ENCODE measurements around the gene FGGY.
"Not testable (repeated sequence)": the region's sequence is repeated elsewhere in the genome, so short reads cannot be mapped to it uniquely, and the experiment has no call there.

Gene FGGY

DNA sequence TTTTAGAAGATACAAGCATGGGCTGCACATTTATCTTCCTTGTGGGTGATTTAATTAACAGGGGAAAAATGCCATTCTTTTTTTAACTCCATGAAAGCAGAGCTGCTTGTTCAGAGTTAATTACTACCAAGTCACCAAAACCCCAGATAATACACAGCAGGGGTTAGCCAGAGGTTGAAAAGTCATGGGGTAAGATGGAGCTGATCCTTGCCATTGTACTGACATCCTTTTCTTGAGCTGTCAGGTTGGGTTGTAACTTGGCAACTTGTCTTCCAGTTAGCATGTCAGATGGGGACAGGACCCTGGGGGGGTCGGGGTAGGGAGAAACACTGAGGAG is 260.6 kb downstream of the FGGY start:
- DNase-seq: no peak

DNA sequence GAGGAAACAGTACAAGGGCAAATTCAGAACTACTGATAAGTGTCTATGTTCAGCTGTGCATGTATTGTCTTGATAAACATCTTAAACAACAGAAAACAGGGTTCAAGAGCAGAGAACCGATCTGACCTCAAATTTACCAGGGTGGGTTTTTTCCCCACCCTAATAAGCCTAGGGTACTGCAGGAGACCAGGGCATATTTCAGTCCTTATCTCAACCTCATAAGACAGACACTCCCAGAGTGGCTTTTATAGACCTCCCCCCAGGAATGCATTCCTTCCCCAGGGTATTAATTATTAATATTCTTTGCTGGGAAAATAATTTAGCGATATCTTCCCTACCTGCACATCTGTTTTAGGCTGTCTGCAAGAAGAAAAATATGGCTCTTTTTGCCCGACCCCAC is 261.7 kb downstream of the FGGY start:
- DNase-seq: not testable (repeated sequence)

DNA sequence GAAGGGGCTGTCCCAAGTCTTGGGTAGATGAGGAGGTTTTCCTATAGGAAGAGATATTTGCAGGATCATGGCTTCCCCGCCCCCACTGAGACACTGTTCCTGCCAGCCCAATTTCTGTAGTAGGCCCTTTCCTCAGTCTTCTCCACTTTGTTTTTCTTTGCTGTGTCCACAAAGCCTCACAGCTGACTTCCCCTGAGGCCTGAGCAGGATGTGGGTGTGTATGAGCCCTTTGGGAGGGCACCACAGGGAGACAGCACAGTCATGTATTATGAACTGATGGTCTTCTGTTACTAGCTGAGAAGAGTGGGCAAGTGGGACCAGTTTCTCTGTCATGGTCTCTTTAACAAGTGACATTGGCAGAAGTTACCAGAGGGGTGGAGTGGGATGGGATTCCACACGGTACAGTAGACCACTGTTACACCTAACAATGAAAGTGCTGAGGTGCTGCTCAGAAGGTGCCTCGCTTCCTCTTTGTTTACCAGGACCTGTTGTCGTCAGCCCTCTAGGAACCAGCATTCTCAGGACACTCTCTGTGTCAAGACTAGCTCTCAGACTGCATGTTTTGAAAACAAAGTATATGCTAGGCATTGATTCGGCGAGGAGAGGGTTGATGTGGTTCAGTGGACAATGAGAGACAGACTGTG is 264.0 kb downstream of the FGGY start:
- no peak for DNase-seq

DNA sequence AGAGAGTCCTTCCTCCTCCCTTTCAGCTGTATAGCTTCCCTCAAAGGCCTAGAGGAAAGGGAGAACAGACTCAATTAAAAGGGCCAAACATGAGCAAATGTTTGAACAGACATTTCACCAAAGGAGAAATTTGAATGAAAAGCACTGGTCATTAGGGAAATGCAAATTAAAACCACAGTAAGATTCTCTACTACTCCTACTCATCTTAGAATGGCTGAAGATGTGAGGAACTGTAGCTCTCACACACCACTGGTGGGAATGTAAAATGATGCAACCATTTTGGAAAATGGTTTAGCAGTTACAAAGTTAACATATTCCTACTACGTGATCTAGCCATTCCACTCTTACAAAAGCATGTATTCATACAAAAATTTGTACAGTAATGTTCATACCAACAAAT is 264.9 kb downstream of the FGGY start:
- no peak for DNase-seq

DNA sequence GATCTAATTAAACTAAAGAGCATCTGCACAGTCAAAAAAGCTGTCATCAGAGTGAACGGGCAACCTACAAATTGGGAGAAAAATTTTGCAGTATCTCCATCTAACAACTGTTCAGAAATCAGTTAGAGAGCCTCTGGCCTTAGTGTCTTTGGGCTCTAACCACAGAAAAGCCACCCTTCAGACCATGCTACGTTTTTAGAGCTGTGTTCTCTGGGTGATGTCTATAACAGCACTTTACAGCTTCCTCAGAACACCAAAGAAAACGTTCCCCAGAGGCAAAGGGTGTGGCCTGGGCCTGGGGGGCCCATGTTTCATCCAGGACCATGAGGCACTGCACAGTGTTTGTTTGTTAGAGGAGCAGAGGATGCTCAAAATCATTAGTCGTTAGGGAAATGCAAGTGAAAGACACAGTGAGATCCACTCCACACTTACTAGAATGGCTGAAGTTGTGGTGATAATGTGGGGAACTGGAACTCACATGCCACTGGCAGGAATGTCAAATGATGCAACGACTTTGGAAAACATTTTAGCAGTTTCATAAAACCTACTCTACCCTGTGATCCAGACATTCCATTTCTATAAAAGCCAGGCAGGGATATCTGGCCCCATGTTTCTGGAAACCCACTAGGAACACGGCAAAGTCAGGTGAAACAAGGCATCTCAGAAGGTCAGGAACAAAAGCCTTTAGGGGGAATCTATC is 267.4 kb downstream of the FGGY start:
- no peak for DNase-seq

DNA sequence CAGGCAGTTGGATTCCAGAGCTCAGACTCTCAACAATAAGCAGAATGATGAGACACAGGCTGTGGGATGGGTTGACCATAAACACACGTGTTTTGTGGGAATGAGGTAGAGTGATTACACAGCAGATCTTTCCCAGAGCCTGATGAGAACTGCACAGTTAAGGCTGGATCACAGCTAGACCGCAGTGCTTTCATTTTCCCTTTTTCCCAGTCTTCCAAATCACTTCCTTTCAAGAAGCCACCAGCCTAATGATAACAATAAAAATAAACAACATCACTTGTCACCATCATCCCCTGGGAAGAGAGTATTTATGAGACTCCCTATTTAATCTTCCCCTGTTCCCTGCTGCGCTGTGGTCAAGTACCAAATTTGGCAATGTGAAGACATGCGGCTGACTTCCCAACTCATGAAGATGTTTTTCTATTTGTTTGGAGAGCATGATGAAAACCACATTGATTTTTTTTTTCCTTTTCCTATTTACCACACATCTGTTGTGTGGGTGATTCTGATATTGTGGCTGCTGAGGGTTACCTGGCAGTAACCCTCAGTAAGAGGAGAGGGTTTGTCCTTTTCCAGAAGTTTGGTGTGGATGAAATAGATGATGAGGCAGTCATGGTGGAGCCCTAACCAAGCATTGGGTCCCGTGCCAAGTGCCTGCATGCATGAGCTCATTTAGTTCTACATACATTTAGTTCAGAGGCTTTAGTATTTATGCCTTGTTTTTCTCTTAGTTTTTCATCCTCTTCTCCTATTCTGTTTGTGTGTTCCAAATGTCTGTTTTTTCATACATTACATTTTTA is 268.9 kb downstream of the FGGY start:
- DNase-seq: no peak

DNA sequence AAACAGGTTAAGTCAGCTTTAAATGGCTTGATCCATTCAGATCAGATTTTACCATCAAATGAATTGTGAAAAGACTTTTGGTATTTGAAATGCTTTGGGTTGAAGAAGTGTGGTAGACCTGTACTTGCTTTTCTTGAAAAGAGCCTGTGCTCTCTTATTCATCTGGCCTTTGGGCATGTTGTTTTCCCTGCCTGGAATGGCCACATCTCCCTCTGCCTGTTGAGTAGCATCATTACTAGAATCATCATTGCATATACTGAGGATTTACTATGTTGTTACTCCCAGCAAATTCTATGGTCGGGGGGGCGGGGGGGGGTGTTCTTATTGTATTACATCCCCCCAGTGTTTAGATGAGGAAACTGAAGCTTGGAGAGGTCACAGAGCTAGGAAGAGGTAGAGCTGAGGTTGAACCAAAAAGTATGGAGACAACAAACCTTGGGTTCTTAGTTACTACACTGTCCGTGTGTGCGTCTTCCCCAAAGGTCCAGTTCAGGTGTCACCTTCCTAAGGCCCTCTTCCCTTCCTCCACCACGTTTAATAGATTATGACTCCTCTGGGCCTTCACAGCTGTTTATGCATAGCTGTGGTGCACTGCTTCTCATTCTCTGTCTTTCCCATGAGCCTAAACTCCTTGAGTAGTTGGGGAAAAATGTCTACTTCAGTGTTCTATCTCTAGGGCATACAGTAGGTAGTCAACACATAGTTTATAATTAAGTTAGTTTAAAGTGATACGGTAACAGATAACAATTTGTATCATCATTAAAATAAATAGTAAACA is 271.5 kb downstream of the FGGY start:
- no peak for DNase-seq

DNA sequence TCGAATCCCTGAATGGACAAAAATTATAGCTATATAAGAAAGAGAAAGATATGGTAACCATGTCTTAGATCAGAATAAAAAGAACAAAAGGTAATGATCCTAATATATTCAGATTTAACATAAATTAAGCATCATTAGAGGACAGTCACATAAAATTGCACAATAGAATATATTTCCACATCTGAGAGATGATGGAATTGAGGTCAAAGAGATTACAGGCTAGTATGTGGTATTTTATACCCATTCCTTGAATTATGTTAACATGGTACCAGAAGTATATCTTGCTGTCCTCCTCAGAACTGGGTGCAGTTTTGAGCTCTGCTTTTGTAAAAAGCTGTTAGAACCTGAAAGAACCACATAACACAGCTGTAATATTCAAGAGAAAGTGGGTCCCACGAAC is 272.3 kb downstream of the FGGY start:
- DNase-seq: no peak

DNA sequence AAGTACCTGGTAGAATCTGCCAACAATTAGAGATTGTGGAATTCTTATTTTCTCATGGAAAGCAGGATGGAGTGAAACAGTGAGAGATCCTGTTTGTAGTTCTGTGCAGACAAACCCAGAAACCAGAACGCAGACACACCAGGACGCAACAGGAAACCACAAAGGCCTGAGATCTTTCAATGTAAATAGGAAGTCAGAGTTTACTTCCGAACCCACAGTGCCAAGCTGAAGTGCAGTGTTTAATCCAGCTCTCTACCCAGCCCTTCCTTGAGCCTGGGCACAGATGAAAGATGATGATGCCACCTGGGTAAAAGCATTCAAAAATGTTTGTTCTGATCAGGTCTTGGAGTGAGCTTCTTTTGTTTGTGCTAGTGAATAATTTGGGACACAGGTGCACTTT is 273.6 kb downstream of the FGGY start:
- peak; percentile 72 for DNase-seq

DNA sequence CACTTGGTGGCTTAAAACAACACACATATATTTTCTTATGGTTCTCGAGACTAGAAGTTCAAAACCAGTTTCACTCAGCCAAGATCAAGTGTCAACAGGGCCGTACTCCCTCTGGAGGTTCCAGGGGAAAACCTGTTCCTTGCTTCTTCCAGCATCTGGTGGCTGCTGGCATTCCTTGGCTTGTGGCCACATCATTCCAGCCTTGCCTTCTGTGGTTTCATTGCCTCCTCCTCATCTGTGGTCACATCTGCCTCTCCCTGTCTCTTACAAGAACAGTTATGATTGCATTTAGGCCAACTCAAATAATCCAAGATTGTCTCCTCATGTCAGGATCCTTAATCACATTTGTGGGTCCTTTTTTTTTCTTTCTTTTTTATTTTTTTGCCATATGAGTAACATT is 277.2 kb downstream of the FGGY start:
- no peak for DNase-seq

DNA sequence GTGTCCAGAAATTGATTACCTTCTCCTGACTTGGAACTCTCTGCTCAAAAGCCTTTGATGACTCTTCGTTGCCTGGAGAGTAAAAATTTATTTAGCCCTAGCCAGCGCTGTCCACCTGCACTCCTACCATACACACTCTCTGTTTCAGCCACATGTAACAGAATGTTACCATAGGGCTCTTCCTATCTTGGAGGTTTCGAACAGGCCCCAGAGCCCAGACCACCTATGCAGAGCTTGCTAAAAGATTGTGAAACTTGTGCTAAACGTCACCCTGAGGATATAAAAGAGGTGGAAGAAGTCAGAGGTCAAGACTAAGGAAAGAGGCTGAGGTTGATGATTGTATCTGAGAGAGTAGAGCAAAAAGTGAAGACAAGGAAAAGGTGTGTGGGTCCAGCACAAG is 280.9 kb downstream of the FGGY start:
- no peak for DNase-seq

DNA sequence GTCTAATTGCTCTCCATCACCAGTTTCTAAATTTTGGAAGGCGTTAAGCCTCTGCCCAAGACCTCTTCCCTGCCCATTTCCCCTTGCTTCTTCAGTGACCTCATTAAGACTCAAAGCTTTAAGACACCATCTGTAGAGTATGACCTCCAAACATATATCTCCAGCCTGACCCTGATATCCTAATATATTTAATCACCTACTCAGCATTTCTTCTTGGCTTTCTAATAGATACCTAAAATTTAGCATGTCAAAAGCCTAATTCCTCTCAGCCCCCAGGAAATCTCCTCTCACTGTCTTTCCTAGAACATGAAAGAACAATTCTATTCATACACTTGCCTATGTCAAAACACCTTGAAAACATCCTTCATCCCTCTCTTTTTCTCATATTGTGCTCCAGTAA is 282.3 kb downstream of the FGGY start:
- DNase-seq: no peak

DNA sequence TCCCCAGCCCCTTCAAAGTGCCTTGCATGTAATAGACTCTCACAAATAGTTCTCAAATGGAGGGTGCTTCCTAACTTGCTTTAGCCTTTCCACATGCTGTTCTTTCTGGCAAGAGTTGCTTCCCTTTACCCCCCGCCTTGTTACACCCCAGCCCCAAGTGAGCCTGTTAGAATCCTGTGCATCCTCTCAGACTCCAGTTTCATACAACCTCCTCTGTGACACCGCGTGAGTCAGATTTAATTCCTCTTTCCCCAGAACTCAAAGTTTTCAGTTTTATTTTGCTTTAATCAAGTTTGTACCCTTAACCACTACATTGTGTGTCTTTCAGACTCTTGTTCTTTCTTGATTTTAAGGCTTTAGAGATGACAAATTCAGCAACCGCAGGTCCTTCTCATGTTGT is 283.4 kb downstream of the FGGY start:
- no peak for DNase-seq

DNA sequence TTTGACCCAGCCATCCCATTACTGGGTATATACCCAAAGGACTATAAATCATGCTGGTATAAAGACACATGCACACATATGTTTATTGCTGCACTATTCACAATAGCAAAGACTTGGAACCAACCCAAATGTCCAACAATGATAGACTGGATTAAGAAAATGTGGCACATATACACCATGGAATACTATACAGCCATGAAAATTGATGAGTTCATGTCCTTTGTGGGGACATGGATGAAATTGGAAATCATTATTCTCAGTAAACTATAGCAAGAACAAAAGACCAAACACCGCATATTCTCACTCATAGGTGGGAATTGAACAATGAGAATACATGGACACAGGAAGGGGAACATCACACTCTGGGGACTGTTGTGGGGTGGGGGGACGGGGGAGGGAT is 295.5 kb downstream of the FGGY start:
- not testable (repeated sequence) for DNase-seq

DNA sequence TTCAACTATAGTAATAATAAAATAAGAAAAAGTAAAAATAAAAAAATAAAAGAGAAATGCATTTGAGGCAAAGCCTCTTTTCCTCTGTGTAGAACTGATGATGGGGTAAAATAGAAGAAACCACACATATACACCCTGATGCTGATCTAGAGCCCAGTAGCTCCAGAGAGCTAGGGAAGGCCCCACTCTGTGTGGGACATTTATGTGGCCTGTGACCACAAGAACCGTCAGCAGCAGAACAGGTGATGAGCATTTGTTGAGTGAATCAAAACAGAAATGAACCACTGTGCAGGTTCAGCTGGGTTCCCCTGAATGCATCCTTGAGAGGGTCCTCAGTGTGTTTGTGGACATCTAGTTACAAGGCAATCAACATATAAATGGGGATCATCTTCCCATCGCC is 296.0 kb downstream of the FGGY start:
- DNase-seq: no peak

DNA sequence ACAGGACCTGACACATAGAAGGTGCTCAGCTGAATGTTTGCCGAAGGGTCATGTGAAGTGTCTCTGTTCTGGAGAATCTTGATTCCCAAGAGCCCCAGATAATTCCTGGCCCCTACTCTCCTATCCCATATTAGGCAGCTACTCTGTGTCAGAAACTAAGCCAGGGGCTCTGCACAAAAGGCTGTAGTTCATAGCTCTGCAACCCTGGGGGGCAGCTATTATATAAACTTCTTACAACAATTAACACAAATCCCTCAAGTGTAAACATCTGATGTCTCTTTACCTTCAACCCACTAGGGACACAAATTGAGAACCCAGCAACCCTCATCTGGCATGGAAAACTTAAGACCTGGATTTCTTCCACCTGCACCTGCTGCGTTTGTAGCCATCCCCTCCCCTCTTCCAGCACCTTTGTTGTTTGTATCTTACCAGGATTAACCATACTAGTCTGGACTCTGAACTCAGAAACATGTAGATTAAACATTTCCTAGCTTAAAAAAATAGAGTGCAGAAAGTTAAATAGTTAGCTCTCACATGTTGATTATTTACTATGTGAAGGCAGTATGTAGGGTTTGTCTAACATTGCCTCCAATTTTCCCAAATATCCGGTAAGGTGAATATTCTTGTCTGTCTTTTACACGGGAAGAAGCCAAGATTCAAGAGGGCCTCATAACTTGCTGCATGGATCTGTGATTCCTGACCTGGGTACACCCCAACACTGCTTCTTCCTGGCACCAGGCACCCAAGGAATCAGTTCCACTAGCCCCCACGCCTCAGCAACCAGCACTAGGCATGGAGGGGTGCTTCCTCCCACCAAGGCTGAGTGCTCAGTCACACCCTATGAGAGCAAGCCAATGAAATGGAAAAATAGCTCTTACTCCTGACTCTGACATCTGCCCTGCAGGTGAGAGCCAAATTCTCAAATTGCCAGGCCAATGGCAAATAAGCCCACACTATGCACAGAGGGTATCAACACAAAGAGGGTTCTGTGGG is 297.2 kb downstream of the FGGY start:
- DNase-seq: no peak

DNA sequence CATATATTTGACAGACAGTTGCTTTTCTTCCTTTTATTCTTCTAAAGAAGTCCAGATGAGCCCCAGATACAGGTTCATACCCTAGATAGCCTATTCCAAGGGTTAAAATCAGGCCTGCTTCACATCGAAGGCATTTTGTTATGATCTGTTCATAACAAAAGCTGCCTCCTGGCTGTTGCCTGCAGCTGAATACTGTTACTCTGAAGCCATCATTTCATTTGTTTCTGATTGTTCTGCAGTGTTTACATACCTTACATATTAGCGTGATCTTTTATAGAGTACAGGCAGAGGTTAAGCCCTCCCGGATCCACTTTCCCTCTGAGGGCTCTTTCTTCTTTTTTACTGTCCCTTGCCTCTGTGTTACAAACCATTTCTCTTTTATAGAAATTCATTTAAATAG is 298.9 kb downstream of the FGGY start:
- peak; percentile 66 for DNase-seq

DNA sequence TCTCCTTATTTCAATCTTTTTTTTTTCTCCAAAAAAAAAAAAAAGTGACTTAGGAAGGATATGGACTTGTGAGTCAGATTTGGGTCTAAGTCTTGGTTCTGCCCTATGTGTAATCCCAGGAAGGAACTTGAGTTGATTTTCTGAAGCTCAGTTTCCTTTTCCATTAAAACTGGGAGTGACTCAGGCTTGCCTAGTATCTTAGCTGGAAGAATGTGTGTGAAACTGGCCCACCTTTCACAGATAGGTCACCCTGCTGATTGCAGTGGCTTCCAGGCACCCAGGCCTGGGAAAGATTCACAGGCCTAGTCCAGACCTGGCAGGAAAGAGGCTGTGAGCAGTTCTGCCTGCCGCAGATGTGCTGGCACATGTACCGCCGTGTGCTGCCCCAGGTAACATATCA is 299.5 kb downstream of the FGGY start:
- DNase-seq: no peak

DNA sequence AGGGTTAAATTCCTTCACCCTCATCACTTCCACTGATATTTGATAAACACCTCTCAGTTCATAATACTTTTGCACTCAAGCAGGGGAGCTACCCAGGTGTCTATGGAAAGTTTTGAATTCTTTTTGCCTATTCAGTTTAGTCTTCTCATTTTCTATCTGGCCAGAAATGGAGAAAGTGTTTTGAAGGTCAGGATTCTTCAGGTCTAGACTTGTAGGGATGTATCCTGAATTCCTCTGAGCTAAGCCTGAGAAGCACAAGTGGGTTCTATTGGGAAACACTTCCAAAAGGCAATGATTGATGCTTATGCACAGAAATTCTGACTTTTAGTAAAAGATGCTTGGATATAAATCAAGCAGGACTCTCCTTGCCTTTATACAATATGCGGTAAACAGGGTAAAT is 300.1 kb downstream of the FGGY start:
- DNase-seq: no peak

DNA sequence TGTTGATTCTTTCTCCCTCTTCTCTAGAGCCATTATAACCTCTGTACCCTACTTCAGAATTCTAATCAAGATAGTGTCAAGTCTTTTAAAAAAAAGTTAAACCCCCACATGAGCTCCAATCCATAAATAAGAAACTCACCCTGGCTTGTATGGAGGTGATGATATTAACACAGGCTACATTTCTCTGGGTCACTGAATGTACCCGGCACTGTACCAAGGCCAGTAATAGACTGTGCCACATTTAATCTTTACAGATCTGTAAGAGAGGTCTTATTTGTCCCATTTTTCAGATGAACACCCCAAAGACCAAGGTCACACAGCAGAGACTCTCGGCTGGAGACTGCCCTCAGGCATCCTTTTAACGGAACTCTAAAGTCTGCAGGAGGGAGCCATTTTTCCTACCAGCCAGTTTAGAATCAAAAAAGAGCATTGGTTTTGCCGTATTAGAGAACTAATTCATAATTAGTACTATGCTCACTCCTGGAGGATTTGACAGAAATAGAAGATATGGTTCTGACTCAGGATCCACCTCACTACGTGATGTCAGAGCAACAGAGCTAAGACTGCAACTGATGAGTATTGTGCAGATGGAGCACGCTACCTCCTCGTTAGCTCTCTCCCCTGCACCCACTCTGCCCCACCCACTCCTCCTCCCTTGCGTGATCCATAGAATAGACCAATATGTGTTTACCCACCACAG is 300.7 kb downstream of the FGGY start:
- no peak for DNase-seq

DNA sequence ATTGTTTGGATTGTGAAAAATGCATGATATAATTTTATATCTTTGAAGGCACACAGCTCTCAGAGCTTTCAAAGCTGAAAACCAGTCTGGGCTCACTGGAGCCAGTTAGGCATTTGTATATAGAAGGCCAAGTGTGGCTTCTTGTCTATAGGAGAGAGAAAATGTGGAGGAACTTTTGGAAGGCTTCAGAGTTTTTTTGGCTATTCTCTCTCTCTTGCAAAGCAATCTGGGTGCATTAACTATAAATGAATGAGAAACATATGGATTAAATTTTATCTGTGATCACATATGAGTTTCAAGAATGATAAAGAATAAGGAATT is 301.2 kb downstream of the FGGY start:
- DNase-seq: no peak

DNA sequence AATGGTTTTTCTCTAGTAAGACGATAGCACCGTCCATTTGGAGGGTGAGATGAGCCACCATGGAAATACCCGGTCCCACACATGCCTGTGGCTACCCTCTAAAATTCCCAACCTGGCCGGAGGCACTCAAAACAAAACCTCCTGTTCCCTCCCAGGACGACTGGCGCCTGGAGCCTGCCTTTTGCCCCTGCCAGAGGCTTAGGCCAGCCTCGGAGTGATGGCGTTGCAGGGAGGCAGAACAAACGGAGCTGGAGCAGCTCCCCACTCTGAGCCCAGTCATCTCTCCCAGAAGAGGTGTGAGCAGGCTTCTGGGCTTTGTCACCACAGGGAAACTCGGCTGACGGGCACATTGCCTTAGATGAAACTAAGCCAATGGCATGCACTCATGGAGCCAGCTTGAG is 304.1 kb downstream of the FGGY start:
- DNase-seq: no peak

Measured in NCI-H748 treated with DMSO at 0.1 percent for 48 hours (cell line).